Natural killer cell treated with Interleukin-12 subunit alpha and Interleukin-12 subunit beta and Interleukin-15 and Interleukin-18, amount 100 ng/mL, for 72 hours (primary cell): ENCODE data around the gene ITGB7. TPM values are rescaled to one million over a fixed set of nuclear protein-coding genes. Genes with fewer than 3 reads are reported as not detected.
A peak's percentile ranks its signal among the peaks of the same experiment; 100 is the strongest.

Source experiments
- ATAC-seq, 2 donors: fragments of 150-1000 bp; cut with Tn5 transposase in 1 of 2; sonication (Bioruptor Pico), chemical (Tn5 transposase) in 1 of 2; 2 replicates each; pipeline ENCODE4 v1.10.0; 2021
- DNase-seq: peaks from one replicate; pipeline ENCODE4 v3.0.0; 2022; ENCODE audit warnings: low spot score
- H3K27ac Mint-ChIP-seq, 2 donors: 1 replicate in 1 of 2; 2 replicates in 1 of 2; pipeline ENCODE4 v1.8.0; 2022; ENCODE audit warnings: mixed read lengths in 2 of 2, mild to moderate bottlenecking in 1 of 2, moderate library complexity in 1 of 2
- H3K27me3 Mint-ChIP-seq, 2 donors: 1 replicate in 1 of 2; 2 replicates in 1 of 2; pipeline ENCODE4 v1.8.0; 2022; ENCODE audit warnings: mixed read lengths in 2 of 2
- H3K36me3 Mint-ChIP-seq: one replicate; pipeline ENCODE4 v1.8.0; 2022; ENCODE audit warnings: mixed read lengths
- H3K4me1 Mint-ChIP-seq, 2 donors: 1 replicate in 1 of 2; 2 replicates in 1 of 2; pipeline ENCODE4 v1.8.0; 2022; ENCODE audit warnings: low read depth in 2 of 2, mixed read lengths in 2 of 2, mild to moderate bottlenecking in 1 of 2
- H3K4me3 Mint-ChIP-seq: one replicate; pipeline ENCODE4 v1.8.0; 2022; ENCODE audit warnings: mixed read lengths
- H3K9me3 Mint-ChIP-seq: 2 replicates; pipeline ENCODE4 v1.8.0; 2022; ENCODE audit warnings: mixed read lengths
- total RNA-seq, 2 donors: library from RNA; stranded (reverse); gene quantifications; one replicate each; pipeline ENCODE4 v1.2.3, GENCODE V29; 2022

Gene ITGB7
- total RNA-seq, 2 donors from 2014 or later, result 53.0 to 81.0 TPM

GRCh38 chr12:53235164-53235563 lies 28.1 kb upstream of the ITGB7 start:
- ATAC-seq (no peak), DNase-seq (no peak)
- Mint-ChIP-seq H3K4me1 (peaks cover 29 to 37% of the 10 kb centered on the region in 2 donors), H3K27me3 (no peaks in the 10 kb centered on the region), H3K36me3 (no peaks in the 10 kb centered on the region), H3K27ac (peak overlapping the region; percentile 48 to 72), H3K4me3 (no peak overlapping the region), H3K9me3 (no peaks in the 10 kb centered on the region)

GRCh38 chr12:53234271-53234914 lies 27.3 kb upstream of the ITGB7 start:
- Mint-ChIP-seq H3K4me3 (no peak overlapping the region), H3K9me3 (no peaks in the 10 kb centered on the region), H3K36me3 (no peaks in the 10 kb centered on the region), H3K27ac (no peak overlapping the region), H3K4me1 (peaks cover 35 to 42% of the 10 kb centered on the region in 2 donors), H3K27me3 (no peaks in the 10 kb centered on the region)
- DNase-seq (no peak), ATAC-seq (no peak)

- H3K27me3 Mint-ChIP-seq, result no peaks in the 10 kb centered on the region
- ATAC-seq (no peak), DNase-seq (no peak)
- H3K4me1 Mint-ChIP-seq, result peaks cover 38 to 42% of the 10 kb centered on the region in 2 donors
- H3K27ac Mint-ChIP-seq, result peak overlapping the region; percentile 24 to 82
- H3K9me3 Mint-ChIP-seq, result no peaks in the 10 kb centered on the region
- no peak overlapping the region for H3K4me3 Mint-ChIP-seq
- no peaks in the 10 kb centered on the region for H3K36me3 Mint-ChIP-seq
These were observed 26.6 kb upstream of the ITGB7 start for GRCh38 chr12:53233671-53234121.

GRCh38 chr12:53232646-53233461 lies 25.8 kb upstream of the ITGB7 start:
- H3K36me3 Mint-ChIP-seq, result no peaks in the 10 kb centered on the region
- H3K27ac Mint-ChIP-seq, result peak overlapping the region; percentile 24 to 82
- H3K4me1 Mint-ChIP-seq, result peaks cover 38 to 42% of the 10 kb centered on the region in 2 donors
- H3K9me3 Mint-ChIP-seq, result no peaks in the 10 kb centered on the region
- no peak for DNase-seq
- H3K4me3 Mint-ChIP-seq, result peak overlapping the region; percentile 79
- ATAC-seq, result peak; percentile 63
- H3K27me3 Mint-ChIP-seq, result no peaks in the 10 kb centered on the region

GRCh38 chr12:53231921-53232645 lies 25.0 kb upstream of the ITGB7 start, which contains the start of gene RARG:
RARG (minus strand) TSS chr12:53232209; CDS start chr12:53227545, 4,664 bp downstream.
- Mint-ChIP-seq H3K36me3 (no peaks in the 10 kb centered on the region), H3K4me1 (peaks cover 38 to 39% of the 10 kb centered on the region in 2 donors), H3K4me3 (peak within 1 kb of the TSS; percentile 79), H3K27ac (peak within 1 kb of the TSS; percentile 24 to 82), H3K9me3 (no peaks in the 10 kb centered on the region), H3K27me3 (no peaks in the 10 kb centered on the region)
- ATAC-seq (peak; percentile 77 to 81), DNase-seq (peak; percentile 60)

GRCh38 chr12:53231671-53231920 lies 24.5 kb upstream of the ITGB7 start:
- peaks cover 34 to 35% of the 10 kb centered on the region in 2 donors for H3K4me1 Mint-ChIP-seq
- DNase-seq (no peak), ATAC-seq (no peak)
- H3K27ac Mint-ChIP-seq, result no peak overlapping the region
- no peaks in the 10 kb centered on the region for H3K36me3 Mint-ChIP-seq
- peak overlapping the region; percentile 17 for H3K4me3 Mint-ChIP-seq
- no peaks in the 10 kb centered on the region for H3K27me3 Mint-ChIP-seq
- H3K9me3 Mint-ChIP-seq, result no peaks in the 10 kb centered on the region

- H3K4me3 Mint-ChIP-seq, result peak overlapping the region; percentile 28
- no peaks in the 10 kb centered on the region for H3K9me3 Mint-ChIP-seq
- H3K4me1 Mint-ChIP-seq, result peaks cover 24 to 26% of the 10 kb centered on the region in 2 donors
- ATAC-seq (no peak), DNase-seq (peak; percentile 12)
- peak overlapping the region in 1 of 2 donors; percentile 55 for H3K27ac Mint-ChIP-seq
- H3K36me3 Mint-ChIP-seq, result no peaks in the 10 kb centered on the region
- H3K27me3 Mint-ChIP-seq, result no peaks in the 10 kb centered on the region
These were observed 23.2 kb upstream of the ITGB7 start for GRCh38 chr12:53230108-53230845.

- DNase-seq (peak; percentile 28), ATAC-seq (no peak)
- H3K4me1 Mint-ChIP-seq, result peaks cover 30 to 33% of the 10 kb centered on the region in 2 donors
- H3K27ac Mint-ChIP-seq, result peak overlapping the region; percentile 24 to 55
- H3K9me3 Mint-ChIP-seq, result no peaks in the 10 kb centered on the region
- no peaks in the 10 kb centered on the region for H3K36me3 Mint-ChIP-seq
- H3K4me3 Mint-ChIP-seq, result no peak overlapping the region
- H3K27me3 Mint-ChIP-seq, result no peaks in the 10 kb centered on the region
These were observed 22.4 kb upstream of the ITGB7 start for GRCh38 chr12:53229454-53229853.

- no peak overlapping the region for H3K4me3 Mint-ChIP-seq
- no peak overlapping the region for H3K27ac Mint-ChIP-seq
- ATAC-seq, result no peak
These were observed 20.8 kb upstream of the ITGB7 start for GRCh38 chr12:53227836-53228235.

GRCh38 chr12:53227341-53227740 lies 20.3 kb upstream of the ITGB7 start:
- no peak overlapping the region for H3K4me3 Mint-ChIP-seq
- no peak overlapping the region for H3K27ac Mint-ChIP-seq
- H3K36me3 Mint-ChIP-seq, result no peaks in the 10 kb centered on the region
- no peak for DNase-seq
- peaks cover 33 to 39% of the 10 kb centered on the region in 2 donors for H3K4me1 Mint-ChIP-seq
- H3K27me3 Mint-ChIP-seq, result no peaks in the 10 kb centered on the region
- no peak for ATAC-seq
- H3K9me3 Mint-ChIP-seq, result no peaks in the 10 kb centered on the region

More at GRCh38 chr12:53227836-53228235, 20.8 kb upstream of the ITGB7 start:
- Mint-ChIP-seq H3K27me3 (no peaks in the 10 kb centered on the region), H3K4me1 (peaks cover 34 to 41% of the 10 kb centered on the region in 2 donors), H3K9me3 (no peaks in the 10 kb centered on the region), H3K36me3 (no peaks in the 10 kb centered on the region)
- DNase-seq, result peak; percentile 35

- Mint-ChIP-seq H3K4me3 (no peak overlapping the region), H3K27ac (peak overlapping the region in 1 of 2 donors; percentile 45), H3K27me3 (no peaks in the 10 kb centered on the region), H3K4me1 (peaks cover 37 to 44% of the 10 kb centered on the region in 2 donors), H3K36me3 (no peaks in the 10 kb centered on the region), H3K9me3 (no peaks in the 10 kb centered on the region)
- ATAC-seq (no peak), DNase-seq (no peak)
These were observed 19.8 kb upstream of the ITGB7 start for GRCh38 chr12:53226815-53227214.

- no peak for DNase-seq
- Mint-ChIP-seq H3K36me3 (no peaks in the 10 kb centered on the region), H3K27ac (peak overlapping the region in 1 of 2 donors; percentile 22), H3K4me3 (no peak overlapping the region), H3K9me3 (no peaks in the 10 kb centered on the region), H3K27me3 (no peaks in the 10 kb centered on the region), H3K4me1 (peaks cover 42 to 50% of the 10 kb centered on the region in 2 donors)
- no peak for ATAC-seq
These were observed 18.8 kb upstream of the ITGB7 start for GRCh38 chr12:53225635-53226424.
